Endothelial cell of umbilical vein (primary cell): Measurements from ENCODE around the gene GOLT1A. TPM values are rescaled to one million over a fixed set of nuclear protein-coding genes. Genes with fewer than 3 reads are reported as not detected.

Experiments
- BruUV-seq: library from RNA; stranded (reverse); fragments of 400-500 nt; replicated peaks from 2 replicates; lab custom pipeline; 2021; lab: Mats Ljungman, UMichigan
- CTCF ChIA-PET: fragments of 300-600, 350-600 bp; sonication (Branson Sonifier 250); formaldehyde crosslinking; loops from one replicate; lab custom pipeline; 2021; ENCODE audit warnings: antibody characterized with exemption, inconsistent platforms; lab: Charles Lee
- POLR2A ChIA-PET: fragments of 300-600, 350-600 bp; sonication (Branson Sonifier 250); formaldehyde crosslinking; loops from one replicate; lab custom pipeline; 2021; ENCODE audit warnings: antibody characterized with exemption, inconsistent platforms; lab: Charles Lee
- DNase-seq: peaks from one replicate; pipeline ENCODE4 v3.0.0-alpha.2; 2011; ENCODE audit warnings: low read depth, low spot score
- FAIRE-seq: peaks from 2 replicates; lab custom pipeline; 2011; peaks lifted over from hg19 to GRCh38; lab: Jason Lieb, UNC
- H2AFZ ChIP-seq: 2 replicates; pipeline ENCODE4 v1.6.0; 2012; ENCODE audit warnings: low read depth, low read length, control low read depth, inconsistent platforms
- H3K27ac ChIP-seq: 2 replicates; pipeline ENCODE4 v1.5.1; 2011; ENCODE audit warnings: low read depth, mild to moderate bottlenecking, control low read depth, low read length, moderate library complexity; ENCODE audit not compliant: insufficient read depth
- H3K27me3 ChIP-seq, 2 experiments: 2 replicates each; pipeline versions ENCODE4 v1.6.0 to v1.6.1; 2011; ENCODE audit warnings: low read length in 2 of 2, mixed read lengths in 1 of 2; ENCODE audit not compliant: control insufficient read depth in 2 of 2, insufficient read depth in 2 of 2
- H3K36me3 ChIP-seq, 2 experiments: 2 replicates in 1 of 2; 3 replicates in 1 of 2; pipeline ENCODE4 v1.5.1; 2011; ENCODE audit warnings: low read length in 2 of 2, mild to moderate bottlenecking in 1 of 2, moderate library complexity in 1 of 2; ENCODE audit not compliant: control insufficient read depth in 2 of 2, insufficient read depth in 2 of 2; ENCODE audit errors: extremely low read depth in 1 of 2
- H3K4me1 ChIP-seq: 3 replicates; pipeline ENCODE4 v1.5.1; 2011; ENCODE audit warnings: mild to moderate bottlenecking, low read length; ENCODE audit not compliant: control insufficient read depth, insufficient read depth; ENCODE audit errors: extremely low read depth
- H3K4me2 ChIP-seq: 2 replicates; pipeline ENCODE4 v1.6.1; 2011; ENCODE audit warnings: low read length, control low read depth, mixed read lengths; ENCODE audit not compliant: insufficient read depth
- H3K4me3 ChIP-seq, 3 experiments: fragments of 200-600 bp in 1 of 3; sonication (generic), shearing (Covaris generic) in 1 of 3; replicated peaks in 1 of 3; 2 replicates each; pipeline ENCODE4 v1.5.1; 2011 to 2016; ENCODE audit warnings: control low read depth in 3 of 3, low read length in 3 of 3, mild to moderate bottlenecking in 2 of 3, inconsistent platforms in 1 of 3, low read depth in 1 of 3, moderate library complexity in 1 of 3; ENCODE audit not compliant: insufficient read depth in 1 of 3
- H3K79me2 ChIP-seq: 2 replicates; pipeline ENCODE4 v1.6.0; 2012; ENCODE audit warnings: low read length, inconsistent platforms; ENCODE audit not compliant: control insufficient read depth, insufficient read depth
- H3K9ac ChIP-seq: replicated peaks from 2 replicates; pipeline ENCODE3; 2011; ENCODE audit warnings: low read length, control low read depth; ENCODE audit not compliant: insufficient read depth; ENCODE audit errors: extremely low read depth
- H3K9me1 ChIP-seq: replicated peaks from 3 replicates; pipeline ENCODE4 v1.6.0; 2011; ENCODE audit warnings: mild to moderate bottlenecking, low read length; ENCODE audit not compliant: control insufficient read depth, insufficient read depth; ENCODE audit errors: extremely low read depth
- H3K9me3 ChIP-seq: replicated peaks from 2 replicates; pipeline ENCODE4 v1.5.1; 2012; ENCODE audit warnings: low read length, inconsistent platforms; ENCODE audit not compliant: control insufficient read depth, insufficient read depth
- H4K20me1 ChIP-seq: replicated peaks from 2 replicates; pipeline ENCODE3; 2011; ENCODE audit warnings: mild to moderate bottlenecking, low read length; ENCODE audit not compliant: control insufficient read depth, insufficient read depth; ENCODE audit errors: extremely low read depth
- EZH2 ChIP-seq: IDR thresholded peaks from 2 replicates; pipeline ENCODE4 v1.6.1; 2012; ENCODE audit warnings: borderline replicate concordance, low read depth, mild to moderate bottlenecking, moderate library complexity, low read length, inconsistent platforms; ENCODE audit not compliant: severe bottlenecking
- FOS ChIP-seq: IDR thresholded peaks from 2 replicates; pipeline ENCODE4 v1.6.1; 2011; ENCODE audit warnings: mild to moderate bottlenecking, low read length, moderate library complexity, borderline replicate concordance; ENCODE audit not compliant: insufficient read depth
- GATA2 ChIP-seq: IDR thresholded peaks from 2 replicates; pipeline ENCODE4 v1.7.0; 2011; ENCODE audit warnings: low read depth, mild to moderate bottlenecking, moderate library complexity, mixed read lengths, low read length; ENCODE audit not compliant: insufficient read length, insufficient read depth
- JUN ChIP-seq: IDR thresholded peaks from 2 replicates; pipeline ENCODE4 v1.6.1; 2011; ENCODE audit warnings: borderline replicate concordance, low read depth; ENCODE audit not compliant: insufficient read length, insufficient read depth
- MYC ChIP-seq: IDR thresholded peaks from one replicate; pipeline ENCODE4 v1.6.1; 2011; ENCODE audit warnings: mild to moderate bottlenecking, low read depth, low read length
- POLR2A ChIP-seq: IDR thresholded peaks from 2 replicates; pipeline ENCODE4 v1.6.1; 2012; ENCODE audit warnings: low read depth, mild to moderate bottlenecking, control low read depth, low read length
- POLR2AphosphoS5 ChIP-seq: IDR thresholded peaks from 2 replicates; pipeline ENCODE4 v1.6.1; 2012; ENCODE audit warnings: low read depth, mild to moderate bottlenecking, control low read depth, low read length, moderate library complexity; ENCODE audit not compliant: insufficient read depth
- dilution Hi-C: fragments of 300-500 bp; cut with MboI; formaldehyde crosslinking; loops from one replicate; pipeline ENCODE4 v1.15.0; 2019; ENCODE audit warnings: low sequenced_read_pairs; ENCODE audit not compliant: extremely low pct_ligation_motif_present
- intact Hi-C: fragments of 100-400 bp; cut with micrococcal nuclease; formaldehyde crosslinking; loops from one replicate; pipeline ENCODE4 v1.10.0; 2022
- polyA plus RNA-seq, 4 experiments: library from polyadenylated mRNA; depleted of rRNA in 3 of 4; stranded (reverse) in 3 of 4; unstranded in 1 of 4; fragments of >200 nt; gene quantifications; 2 replicates each; pipeline versions ENCODE4 v1.2.1 to v1.2.3, GENCODE V29; 2011 to 2012; ENCODE audit warnings: missing spikeins in 1 of 4
- total RNA-seq: library from RNA; stranded (reverse); gene quantifications from 2 replicates; pipeline ENCODE4 v1.2.3, GENCODE V29; 2021
- TF ChIP-seq, protein P1 (sequence below), 2 donors: IDR thresholded peaks; 1 replicate in 1 of 2; 2 replicates in 1 of 2; pipeline ENCODE4 v1.5.1; 2011; ENCODE audit warnings: low read length in 2 of 2, mild to moderate bottlenecking in 2 of 2, moderate library complexity in 2 of 2, control low read depth in 1 of 2, inconsistent platforms in 1 of 2, low read depth in 1 of 2; ENCODE audit not compliant: insufficient read depth in 1 of 2; ENCODE audit errors: extremely low read depth in 1 of 2
- TF ChIP-seq, protein P2 (sequence below): IDR thresholded peaks from 2 replicates; pipeline ENCODE4 v1.6.1; 2011; ENCODE audit not compliant: insufficient read depth, insufficient read length

GOLT1A gene
- total and polyA plus RNA-seq, 2 donors (not counting 3 experiments of a cell fraction or from before 2014, with no cell fraction given), result not detected

DNA sequence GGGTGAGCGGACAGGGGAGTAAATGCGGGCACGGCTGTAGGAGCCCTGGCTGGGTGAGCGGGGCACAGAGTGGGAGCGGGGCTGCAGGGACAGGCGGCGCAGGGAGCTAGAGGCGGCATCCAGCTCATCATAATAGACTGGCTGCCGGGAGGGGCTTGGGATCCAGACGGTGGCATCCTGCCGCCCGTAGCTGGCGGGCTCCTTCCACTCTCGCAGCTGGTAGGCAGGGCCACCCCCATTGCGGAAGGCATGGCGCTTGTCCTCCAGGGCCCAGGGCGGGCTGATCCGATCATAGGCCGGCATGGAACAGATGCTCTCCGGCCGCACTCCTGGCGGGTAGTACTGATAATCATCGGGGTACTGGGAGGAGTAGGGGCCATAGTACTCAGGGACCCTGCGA is 43.7 kb upstream of the GOLT1A start:
- H3K9me1 ChIP-seq, result no peaks in the 10 kb centered on the region

More for the DNA sequence above, 43.7 kb upstream of the GOLT1A start:
- no peak for TF ChIP-seq FOS
- TF ChIP-seq JUN, result no peak
- no peak for TF ChIP-seq GATA2
- TF ChIP-seq POLR2A, result no peak
- no peak for TF ChIP-seq POLR2AphosphoS5
- TF ChIP-seq, protein P1, sequence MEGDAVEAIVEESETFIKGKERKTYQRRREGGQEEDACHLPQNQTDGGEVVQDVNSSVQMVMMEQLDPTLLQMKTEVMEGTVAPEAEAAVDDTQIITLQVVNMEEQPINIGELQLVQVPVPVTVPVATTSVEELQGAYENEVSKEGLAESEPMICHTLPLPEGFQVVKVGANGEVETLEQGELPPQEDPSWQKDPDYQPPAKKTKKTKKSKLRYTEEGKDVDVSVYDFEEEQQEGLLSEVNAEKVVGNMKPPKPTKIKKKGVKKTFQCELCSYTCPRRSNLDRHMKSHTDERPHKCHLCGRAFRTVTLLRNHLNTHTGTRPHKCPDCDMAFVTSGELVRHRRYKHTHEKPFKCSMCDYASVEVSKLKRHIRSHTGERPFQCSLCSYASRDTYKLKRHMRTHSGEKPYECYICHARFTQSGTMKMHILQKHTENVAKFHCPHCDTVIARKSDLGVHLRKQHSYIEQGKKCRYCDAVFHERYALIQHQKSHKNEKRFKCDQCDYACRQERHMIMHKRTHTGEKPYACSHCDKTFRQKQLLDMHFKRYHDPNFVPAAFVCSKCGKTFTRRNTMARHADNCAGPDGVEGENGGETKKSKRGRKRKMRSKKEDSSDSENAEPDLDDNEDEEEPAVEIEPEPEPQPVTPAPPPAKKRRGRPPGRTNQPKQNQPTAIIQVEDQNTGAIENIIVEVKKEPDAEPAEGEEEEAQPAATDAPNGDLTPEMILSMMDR (IDR thresholded peaks at IDR 0.05; ENCODE audit: extremely low read depth in 1 of 2, insufficient read depth in 1 of 2, low read depth in 1 of 2, low read length in 2 of 2), result no peak
- TF ChIP-seq, protein P2, sequence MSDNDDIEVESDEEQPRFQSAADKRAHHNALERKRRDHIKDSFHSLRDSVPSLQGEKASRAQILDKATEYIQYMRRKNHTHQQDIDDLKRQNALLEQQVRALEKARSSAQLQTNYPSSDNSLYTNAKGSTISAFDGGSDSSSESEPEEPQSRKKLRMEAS, result no peak
- TF ChIP-seq EZH2, result no peak
- TF ChIP-seq MYC, result no peak
- H3K9me3 ChIP-seq, result no peaks in the 10 kb centered on the region
- H3K27ac ChIP-seq, result no peak overlapping the region
- H3K79me2 ChIP-seq, result no peaks in the 10 kb centered on the region
- ChIA-PET POLR2A (no interaction called here), CTCF (interaction anchor here (1.8 to 9.8 kb wide), 5 partner anchors 43 to 246 kb away, joined by 11 to 318 read pairs (median 17); partner anchors contain the start of genes GOLT1A and PLEKHA6)
- dilution Hi-C loops (no loop called here), intact Hi-C loops (loop anchor here (5.0 kb wide), 1 partner anchor 245 kb away; no protein-coding TSS in a partner anchor)
- H3K4me3 ChIP-seq, result no peak overlapping the region
- no peaks in the 10 kb centered on the region for H4K20me1 ChIP-seq
- no TSS peak for BruUV-seq
- FAIRE-seq (no peak), DNase-seq (no peak)
- no peaks in the 10 kb centered on the region for H3K4me1 ChIP-seq
- H3K9ac ChIP-seq, result no peak overlapping the region
- no peaks in the 10 kb centered on the region for H3K27me3 ChIP-seq
- no peak overlapping the region for H2AFZ ChIP-seq
- H3K4me2 ChIP-seq, result no peak overlapping the region
- H3K36me3 ChIP-seq, result no peaks in the 10 kb centered on the region
